Fibroblast of skin of back (primary cell): ENCODE data around the gene KDM4C.

Experiments
- DNase-seq: peaks from one replicate; pipeline ENCODE4 v3.0.0-alpha.2; 2013

KDM4C gene

DNA sequence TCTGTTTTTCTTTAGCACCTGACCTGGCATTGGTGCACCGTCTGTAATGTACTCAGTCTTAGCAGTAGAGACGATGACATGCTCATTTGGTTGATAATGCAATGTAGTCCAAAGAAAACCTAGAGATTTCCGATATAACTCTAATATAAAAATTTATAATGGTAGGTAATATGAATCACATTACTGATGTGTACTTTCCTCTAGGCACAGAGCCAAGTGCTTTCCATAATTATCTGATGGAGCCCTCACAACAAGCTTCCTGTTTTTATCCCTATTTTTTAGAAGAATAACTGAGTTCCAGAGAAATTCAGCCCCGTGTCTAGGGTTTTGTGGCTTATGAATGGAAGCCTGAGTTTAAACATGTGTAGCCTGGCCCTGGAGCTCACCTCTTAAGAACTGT is 53.7 kb downstream of the KDM4C start:
- no peak for DNase-seq

DNA sequence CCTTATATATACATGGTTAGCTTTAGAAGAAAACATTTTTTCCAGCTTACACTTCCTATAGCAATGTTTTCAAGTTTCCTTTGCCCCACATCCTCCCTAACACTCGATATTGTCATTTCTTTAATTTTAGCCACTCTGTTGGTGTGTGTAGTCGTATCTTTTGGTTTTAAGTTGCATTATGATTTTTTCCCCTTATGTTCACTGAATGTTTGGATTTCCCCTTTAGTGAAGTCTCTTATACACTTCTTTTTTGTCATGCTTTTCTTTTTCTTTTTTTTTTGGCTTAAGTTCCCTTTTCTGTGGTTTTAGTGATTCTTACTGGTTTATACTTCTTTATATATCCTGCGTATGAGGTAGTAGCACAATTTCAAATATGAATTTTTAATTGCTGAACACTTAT is 58.8 kb downstream of the KDM4C start:
- DNase-seq: no peak

DNA sequence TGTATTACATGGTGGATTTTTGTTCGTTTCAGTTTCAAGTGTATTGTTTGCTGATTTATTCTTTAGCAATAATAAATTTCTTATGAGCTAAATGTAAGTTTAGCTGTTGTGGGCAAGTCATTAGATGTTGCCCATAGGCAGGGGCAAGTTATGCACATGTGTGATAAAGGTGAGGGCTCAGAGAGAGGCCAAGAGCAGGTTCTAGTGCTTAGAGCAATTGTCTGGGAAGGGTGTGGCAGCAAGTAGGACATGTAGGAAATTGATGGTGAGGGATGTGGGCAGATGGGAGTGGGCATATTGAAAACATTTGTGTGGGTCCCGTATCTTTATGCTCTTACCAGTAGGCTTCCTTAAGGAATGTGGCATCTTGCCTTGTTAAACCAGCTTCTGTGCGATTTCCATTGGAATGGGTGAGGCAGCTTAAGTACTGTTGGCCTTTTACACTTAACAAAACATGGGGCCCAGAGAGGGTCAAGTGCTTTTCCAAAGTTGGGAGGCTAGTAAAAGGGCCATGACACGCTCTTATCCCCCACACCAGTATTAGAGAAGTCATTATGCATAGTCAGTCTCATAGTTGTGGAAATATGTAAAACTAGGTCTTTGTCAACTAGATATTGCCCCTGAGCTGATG is 60.6 kb downstream of the KDM4C start:
- no peak for DNase-seq

DNA sequence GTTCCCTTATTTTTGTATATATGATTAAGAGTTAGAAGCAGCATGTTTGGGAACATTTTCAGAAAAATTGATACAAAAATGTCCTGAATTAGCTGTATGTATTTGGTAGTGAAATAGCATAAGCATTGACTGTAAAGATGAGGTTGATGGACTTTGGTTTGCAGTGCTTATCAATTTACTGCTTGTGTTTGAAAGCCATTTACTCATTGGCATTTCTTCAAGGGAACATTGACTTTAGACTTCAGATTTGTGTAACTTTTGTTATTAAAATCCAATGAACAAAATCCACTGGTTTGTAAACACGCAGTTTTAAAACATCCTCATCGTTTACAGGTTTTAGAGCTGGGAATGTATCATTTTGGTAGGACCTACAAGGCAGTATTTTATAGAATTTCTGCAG is 61.3 kb downstream of the KDM4C start:
- no peak for DNase-seq

DNA sequence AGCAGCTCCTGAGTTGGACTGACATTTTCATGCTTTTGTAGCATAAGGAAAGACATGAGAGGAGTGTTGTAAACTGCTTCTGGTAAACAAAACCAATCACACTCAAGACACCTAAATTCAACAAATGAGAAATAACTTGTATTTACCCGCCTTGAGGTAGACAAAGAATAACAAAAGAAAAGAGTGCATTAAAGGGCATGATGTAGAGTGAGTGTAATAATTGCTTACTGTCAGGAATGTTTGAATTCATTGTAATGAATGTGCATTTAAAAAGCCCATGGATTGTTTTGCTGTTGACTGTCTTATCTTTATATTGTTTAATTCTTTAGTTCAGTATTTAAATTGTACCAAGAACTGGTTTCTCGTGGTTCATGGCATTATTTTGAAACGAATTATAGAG is 61.8 kb downstream of the KDM4C start:
- DNase-seq: no peak

DNA sequence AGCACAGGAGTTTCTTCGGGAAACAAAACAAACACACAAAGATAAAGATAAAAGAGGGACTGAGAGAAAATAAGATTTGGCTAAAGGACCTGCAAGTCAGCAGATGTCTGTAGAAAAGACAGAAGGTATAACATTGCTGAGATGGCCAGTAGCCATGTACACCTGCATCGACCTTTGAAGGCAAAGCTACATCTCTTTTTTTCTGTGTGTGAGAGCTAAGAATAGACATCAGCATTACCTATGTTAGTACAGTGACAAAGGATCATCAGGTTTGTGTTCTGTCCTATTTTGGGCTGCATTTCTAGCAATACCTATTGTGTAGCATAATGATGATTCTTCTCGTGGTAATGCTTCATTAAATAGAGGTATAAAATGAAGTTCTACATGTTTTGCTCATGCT is 64.9 kb downstream of the KDM4C start:
- no peak for DNase-seq

DNA sequence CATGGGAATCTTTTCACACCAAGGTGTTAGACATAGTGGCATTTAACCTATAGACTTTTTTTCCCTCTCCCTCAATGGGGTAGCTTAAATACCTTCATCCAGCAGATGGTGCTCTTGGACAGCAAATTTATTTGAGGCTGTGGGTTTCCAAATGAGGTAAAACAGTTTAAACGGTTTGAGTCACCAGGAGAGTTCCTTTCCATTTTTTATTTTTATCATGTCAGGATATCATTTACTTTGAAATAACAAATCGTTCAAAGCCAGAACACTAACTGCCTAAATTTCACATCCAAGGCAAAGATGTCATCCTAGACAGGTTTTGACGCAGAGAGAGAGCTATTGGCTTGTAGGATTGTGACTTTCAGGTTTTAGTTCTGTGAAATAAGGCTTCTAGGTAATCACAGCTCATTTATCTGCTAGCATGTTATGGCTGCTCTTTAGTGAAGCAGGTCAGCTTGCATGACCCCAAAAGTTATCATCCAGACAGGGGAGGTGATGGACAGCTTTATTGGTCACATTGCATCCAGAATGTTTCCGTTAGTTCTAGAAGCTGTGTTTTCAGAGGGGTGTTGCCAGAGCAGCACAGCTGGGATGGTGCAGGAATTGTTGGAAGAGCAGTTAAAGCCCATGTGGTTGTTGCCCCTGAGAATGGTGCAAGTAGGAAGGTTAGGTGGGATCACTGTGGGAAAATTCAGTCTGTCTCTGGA is 69.8 kb downstream of the KDM4C start:
- peak; percentile 59 for DNase-seq

DNA sequence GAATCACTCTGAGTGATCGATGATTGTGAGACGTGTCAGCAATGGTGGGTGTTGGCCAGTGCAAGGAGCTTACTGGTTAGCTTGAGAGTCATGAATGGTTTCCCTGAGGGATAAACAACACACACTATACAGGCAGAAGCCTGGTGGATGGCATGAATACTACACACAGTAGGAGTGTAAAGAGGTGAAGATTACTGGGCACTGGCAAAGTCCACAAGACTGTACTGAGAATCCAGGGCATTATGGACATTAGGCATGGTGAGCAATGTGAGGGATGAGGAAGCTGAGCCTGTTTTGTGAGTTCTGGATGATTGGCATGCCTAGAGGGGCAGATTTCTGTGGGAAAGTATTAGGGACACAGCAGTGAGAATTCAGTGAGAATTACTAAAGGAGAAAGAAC is 71.3 kb downstream of the KDM4C start:
- DNase-seq: peak; percentile 8

DNA sequence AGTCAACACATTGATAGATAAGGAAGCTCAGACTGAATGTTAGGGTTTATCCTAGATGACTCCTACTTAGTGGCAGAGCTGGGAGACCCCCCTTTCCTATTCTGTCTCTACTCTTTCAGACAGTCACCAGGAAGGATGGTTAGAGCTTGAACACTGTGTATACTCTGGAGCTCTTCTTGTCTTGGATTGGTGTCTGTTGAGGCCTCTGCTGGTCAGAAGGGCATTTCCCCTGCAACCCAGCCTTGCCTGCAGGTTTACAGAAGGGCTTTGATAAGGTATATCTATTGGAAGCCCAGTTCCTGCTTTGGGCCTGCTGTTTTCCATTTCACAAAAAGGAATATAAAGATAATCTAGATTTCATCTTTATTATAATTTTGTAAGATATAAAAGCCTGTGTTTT is 71.8 kb downstream of the KDM4C start:
- no peak for DNase-seq

DNA sequence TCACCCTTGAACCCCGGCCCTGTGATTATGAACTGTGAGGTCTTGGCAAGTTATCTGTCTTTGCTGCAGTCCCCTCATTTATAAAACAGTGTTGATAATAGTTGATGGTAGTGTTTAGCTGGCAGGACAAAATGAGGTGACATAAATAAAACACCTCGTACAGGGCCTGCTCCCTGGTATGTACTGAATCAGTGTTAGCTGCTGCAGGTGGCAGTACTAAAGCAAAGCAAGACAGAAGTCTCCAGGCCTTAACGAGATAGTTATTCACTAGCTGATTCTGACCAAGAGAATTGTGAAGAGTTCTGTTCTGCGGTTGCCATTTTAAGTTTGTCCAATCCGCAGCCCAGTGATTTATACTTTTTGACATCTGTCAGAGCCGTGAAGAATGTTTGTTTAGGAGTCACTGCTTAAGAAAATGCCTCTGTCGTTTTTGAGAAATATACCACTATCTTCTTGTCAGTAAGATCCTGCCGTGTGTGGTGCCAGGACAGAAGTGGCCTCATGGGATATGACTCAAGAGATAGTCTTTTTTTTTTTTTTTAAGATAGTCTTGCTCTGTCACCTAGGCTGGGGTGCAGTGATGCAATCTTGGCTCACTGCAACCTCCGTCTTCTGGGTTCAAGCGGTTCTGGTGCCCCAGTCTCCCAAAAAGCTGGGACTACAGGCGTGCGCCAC is 75.9 kb downstream of the KDM4C start:
- DNase-seq: peak; percentile 25

DNA sequence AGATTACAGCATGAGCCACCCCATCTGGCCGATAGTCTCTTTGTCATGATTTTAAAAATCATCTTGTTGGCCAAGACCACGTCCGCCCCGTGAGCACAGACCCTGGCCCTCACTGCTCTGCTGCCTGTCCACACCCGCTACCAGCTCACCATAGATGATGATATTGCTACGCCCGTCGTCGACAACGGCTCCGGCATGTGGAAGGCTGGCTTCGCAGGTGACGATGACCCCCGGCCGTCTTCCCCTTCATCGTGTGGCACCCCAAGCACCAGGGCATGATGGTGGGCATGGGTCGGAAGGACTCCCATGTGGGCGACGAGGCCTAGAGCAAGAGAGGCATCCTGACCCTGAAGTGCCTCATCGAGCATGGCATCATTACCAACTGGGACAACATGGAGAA is 76.5 kb downstream of the KDM4C start:
- DNase-seq: no peak

DNA sequence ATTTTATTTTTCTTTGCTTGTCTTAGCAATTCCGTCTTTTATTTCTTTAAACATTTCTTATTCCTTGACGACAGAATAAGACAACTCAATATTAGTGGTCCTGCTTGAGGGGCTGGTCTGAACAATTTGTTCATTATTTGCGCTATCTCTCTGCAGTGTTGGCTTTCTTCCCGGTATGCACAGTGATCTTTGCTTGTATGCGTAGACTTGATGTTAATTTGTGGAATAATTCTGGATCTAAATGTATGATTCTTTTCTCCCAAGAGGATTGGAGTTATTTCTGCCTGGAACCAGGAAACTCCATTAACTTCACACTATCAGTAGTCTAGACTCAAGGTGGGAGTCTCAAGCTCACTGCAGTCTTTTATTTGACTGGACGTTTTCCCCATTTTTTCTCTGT is 80.4 kb downstream of the KDM4C start:
- no peak for DNase-seq

DNA sequence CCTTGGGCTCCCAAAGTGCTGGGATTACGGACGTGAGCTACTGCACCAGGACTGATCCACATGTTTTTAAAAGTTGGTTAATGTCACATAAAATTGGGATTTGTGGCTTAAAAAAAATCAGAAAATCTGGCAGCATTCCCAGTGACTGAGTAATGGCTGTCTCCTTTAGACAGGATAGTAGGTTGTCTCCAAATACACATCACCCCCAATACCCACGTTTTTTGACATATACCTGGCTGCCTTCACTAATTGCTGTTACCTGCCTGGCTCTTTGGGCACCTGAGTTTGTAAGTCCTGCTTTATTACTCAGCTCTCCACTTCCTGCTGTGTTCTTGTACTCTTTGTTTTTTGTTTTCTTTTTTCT is 84.8 kb downstream of the KDM4C start:
- peak; percentile 30 for DNase-seq

DNA sequence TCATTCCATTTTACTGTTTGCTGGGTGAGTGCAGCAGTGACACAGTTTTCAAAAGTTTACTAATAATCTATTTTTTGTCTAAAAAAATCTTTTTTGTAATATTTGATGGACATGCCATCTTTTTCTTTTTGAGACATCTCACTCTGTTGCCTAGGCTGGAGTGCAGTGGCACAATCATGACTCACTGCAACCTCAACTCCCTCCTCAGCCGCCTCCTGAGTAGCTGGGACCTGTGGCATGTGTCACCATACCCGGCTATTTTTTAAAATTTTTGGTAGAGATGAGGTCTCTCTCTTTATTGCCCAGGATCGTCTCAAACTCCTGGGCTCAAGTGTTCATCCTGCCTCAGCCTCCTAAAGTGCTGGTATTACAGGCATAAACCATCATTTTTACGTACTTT is 86.0 kb downstream of the KDM4C start:
- DNase-seq: no peak

DNA sequence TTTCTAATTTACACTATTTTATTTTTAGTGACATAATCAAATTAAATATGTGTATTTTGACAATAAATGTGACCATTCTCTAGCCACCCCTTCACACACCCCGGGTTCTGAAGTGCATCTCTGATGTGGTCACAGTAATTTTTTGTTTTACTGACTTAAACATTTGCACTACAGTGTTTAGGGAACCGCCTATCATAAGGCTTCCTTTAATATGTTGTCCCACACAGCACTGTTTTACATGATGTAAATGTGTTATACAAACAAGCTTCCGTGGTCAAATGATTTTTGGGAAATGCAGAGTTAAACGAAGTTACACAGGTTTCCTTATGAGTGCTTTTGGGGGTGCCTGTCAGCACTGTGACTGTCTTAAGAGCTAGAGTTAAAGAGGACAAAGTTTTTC is 86.5 kb downstream of the KDM4C start:
- no peak for DNase-seq

DNA sequence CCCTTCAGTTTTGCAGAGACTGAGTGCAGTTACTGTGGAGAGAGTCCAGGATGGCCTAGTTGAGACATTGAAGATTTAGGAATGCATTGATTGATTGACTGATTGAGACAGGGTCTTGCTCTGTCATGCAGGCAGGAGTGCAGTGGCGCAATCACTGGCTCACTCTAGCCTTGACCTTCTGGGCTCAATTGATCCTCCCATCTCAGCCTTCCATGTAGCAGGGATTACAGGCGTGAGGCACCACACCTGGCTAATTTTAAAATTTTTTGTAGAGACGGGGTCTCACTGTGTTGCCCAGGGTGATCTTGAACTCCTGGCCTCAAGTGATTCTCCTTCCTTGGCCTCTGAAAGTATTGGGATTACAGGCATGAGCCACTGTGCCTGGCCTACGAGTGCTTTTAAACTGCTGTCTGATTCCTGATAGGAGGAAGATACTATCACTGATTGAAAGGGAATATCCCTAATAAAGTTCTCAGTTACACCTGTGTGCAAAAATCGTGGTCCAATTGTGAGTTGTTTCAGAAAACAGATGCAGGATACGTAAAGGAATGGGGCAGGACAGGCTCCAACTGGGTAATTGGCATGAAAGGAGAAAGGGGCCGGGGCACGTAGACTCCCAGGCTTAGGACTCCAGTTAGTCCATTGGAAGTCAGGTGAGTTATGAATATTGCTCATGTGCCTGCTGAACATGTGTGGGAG is 87.5 kb downstream of the KDM4C start:
- no peak for DNase-seq

DNA sequence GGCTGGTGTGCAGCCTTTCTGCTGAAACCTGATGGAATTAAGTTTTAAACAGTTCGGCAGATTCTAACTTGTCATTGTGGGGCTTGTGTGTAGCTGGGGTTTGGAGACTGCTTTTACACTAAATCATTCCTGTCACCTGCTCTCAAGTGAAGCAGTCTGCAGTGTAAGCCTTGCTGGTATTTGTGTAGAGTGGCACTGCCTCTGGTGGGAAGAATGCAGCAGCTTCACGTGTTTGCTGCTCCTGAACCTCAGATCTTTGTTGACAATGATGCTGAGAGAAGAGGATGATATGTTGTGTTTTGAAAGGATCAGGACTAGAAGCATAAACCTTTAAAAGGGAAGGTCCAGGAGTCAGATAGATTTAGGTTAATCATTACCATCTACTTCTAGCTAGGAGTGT is 88.1 kb downstream of the KDM4C start:
- DNase-seq: peak; percentile 8

DNA sequence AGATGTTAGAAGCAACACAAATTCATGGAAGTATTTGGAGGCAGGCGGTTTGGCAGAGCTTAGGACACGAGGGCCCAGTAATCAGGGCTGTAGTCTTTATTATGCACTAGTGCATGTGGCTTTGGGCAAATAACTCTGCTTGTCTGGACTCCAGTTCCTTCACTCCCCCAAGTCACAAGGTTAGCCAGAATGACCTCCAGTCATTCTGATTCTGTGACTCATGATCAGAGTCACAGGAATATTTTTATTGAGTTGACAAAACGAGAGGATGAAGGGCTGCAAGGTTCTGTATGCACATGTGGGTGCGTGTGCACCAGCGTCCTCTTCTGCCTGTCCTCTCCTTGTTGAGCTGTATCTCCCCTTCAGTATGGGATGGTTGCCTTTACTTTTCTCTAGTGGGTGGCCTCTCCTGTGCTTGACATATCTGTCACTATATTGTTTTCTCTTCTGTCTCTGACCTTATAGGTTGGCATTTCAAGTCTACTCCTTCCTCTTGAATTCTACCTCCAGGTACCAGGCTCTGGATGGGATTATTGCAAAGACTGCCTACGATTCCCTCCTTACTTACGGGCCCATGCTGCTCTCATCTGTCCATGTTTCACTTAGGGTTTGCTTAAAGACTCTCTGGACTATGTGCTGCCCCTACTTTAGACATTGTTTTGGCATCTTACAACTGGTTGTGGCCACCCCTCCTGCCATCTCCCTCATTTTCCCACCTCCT is 94.6 kb downstream of the KDM4C start:
- DNase-seq: peak; percentile 68

DNA sequence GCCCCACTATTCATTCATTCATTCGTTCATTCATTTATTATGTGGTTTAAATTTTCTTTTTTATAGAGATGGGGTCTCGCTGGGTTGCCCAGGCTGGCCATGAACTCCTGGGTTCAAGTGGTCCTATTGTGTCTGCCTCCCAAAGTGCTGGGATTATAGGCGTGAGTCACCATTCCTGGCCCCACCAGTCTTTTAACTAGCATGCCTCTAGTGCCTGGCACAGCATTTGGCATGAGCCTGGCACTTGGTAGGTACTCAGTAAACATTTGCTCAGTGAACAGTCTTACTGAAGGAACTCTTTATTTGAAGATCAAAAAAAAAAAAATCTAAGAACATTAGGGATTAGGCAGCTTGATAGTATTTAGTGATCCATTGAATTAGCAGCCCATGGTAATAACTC is 98.1 kb downstream of the KDM4C start:
- no peak for DNase-seq

DNA sequence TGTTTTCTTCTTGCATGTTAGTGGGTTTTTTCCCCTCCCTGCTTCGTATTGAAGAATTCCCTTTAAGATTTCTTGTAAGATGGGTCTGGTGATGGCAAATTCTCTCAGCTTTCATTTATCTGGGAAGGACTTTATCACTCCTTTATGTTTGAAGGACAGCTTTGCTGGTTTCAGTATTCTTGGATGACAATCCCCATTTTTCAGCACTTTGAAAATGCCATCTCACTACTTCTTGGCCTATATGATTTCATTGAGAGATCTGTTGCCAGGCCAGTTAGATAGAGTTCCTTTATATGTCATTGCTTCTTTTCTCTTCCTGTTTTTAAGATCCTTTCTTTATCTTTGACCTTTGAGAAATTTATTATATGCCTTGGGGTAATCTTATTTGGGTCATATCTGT is 106.3 kb downstream of the KDM4C start:
- no peak for DNase-seq

DNA sequence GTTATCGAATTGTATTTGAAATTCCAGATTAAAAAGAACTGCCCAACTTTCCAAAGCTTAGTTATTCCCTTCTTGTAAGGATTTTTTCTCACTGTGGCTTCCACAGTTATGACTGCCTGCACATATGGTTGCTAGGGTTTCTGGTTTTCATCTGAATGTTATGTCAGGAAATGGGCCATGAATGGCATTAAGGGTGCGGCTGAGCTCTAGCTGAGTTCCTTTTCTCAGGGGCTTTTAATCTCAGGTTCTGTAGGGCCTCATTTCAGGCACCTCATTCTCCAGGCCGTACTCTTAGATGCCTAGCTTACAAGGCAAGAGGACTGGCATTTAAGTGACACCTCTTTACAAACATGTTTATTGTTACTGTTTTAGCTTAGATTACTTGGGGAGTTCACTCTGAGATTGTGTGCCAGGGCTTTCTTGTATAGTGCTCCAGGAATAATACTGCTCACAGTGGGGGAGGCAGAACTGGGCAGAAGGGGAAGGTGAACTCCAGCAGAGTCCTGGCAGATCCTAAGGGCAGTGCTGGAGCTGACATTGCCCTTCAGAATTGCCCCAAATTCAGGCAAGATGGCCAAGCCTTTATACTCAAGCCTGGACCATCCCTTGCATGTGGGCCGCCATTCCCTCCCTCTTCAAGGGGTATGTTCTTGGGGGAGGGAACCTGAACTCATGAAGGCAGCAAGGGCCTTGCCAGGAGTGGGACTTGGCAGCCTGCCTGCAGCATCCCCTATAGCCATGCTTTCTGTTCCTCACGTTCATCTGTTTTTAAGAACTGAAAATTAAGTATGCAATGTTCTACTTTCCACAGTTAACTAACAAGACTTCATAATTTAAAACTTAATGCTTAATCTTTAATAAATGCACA is 111.5 kb downstream of the KDM4C start:
- DNase-seq: peak; percentile 51

DNA sequence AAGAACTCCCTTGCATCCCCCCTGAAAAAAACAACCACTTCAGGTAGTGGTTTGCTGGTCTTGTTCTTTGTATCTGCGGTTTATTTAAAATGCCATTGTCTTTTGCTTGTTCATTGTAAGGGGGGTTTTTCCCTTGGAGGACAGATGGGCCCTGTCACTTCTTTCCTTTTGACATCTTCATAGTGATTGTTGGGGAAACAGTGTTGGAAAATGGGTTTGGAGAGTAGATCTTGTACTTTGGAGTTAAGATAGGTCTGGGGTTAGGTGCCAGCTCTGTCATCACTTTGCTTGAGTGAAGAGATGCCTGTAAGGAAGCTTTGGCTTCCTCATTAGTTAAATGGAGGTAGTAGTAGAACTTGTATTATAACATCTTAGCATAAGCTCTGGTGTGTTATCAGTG is 112.4 kb downstream of the KDM4C start:
- DNase-seq: no peak
